SU-DHL-6 (cell line): Measurements from ENCODE around the gene THAP10.

ENCODE experiments used
- H2AFZ ChIP-seq: fragments of 200-600 bp; sonication (generic); 2 replicates; pipeline ENCODE4 v1.6.1; 2014; ENCODE audit warnings: low read depth, mild to moderate bottlenecking, moderate library complexity, mixed read lengths, antibody characterized with exemption, low read length; ENCODE audit not compliant: severe bottlenecking
- H3F3A ChIP-seq: fragments of 200-600 bp; shearing (Covaris generic); 2 replicates; pipeline ENCODE4 v1.6.0; 2016; ENCODE audit warnings: antibody characterized with exemption, mild to moderate bottlenecking; ENCODE audit not compliant: insufficient read depth
- H3K27ac ChIP-seq: fragments of 200-600 bp; sonication (generic); 2 replicates; pipeline ENCODE4 v1.5.1; 2016; ENCODE audit warnings: low read depth, mild to moderate bottlenecking, low read length, moderate library complexity, mixed read lengths
- H3K27me3 ChIP-seq: fragments of 200-600 bp; sonication (generic), shearing (Covaris generic); 2 replicates; pipeline ENCODE4 v1.6.0; 2014; ENCODE audit warnings: mild to moderate bottlenecking, low read length
- H3K36me3 ChIP-seq: fragments of 200-600 bp; sonication (generic); 2 replicates; pipeline ENCODE4 v1.6.1; 2014; ENCODE audit warnings: mild to moderate bottlenecking, low read length, mixed read lengths
- H3K4me2 ChIP-seq: fragments of 300-600, 200-600 bp; shearing (Covaris generic), sonication (generic); 2 replicates; pipeline ENCODE4 v1.6.0; 2014; ENCODE audit warnings: low read length, low read depth, mild to moderate bottlenecking; ENCODE audit not compliant: poor library complexity, severe bottlenecking
- H3K4me3 ChIP-seq: fragments of 200-600 bp; sonication (generic); 2 replicates; pipeline ENCODE4 v1.5.1; 2014; ENCODE audit warnings: antibody characterized with exemption, low read length, mild to moderate bottlenecking, mixed read lengths; ENCODE audit not compliant: insufficient read depth, poor library complexity, severe bottlenecking
- H3K79me2 ChIP-seq: fragments of 200-600 bp; sonication (generic); 2 replicates; pipeline ENCODE4 v1.6.1; 2014; ENCODE audit warnings: mild to moderate bottlenecking, low read length, moderate library complexity; ENCODE audit not compliant: insufficient read depth
- H3K9ac ChIP-seq: fragments of 200-600 bp; sonication (generic); 2 replicates; pipeline ENCODE4 v1.7.0; 2014; ENCODE audit warnings: mild to moderate bottlenecking, low read length
- H3K9me2 ChIP-seq: fragments of 200-600 bp; sonication (generic); replicated peaks from 2 replicates; pipeline ENCODE4 v1.6.1; 2014; ENCODE audit warnings: low read length; ENCODE audit not compliant: insufficient read depth
- H3K9me3 ChIP-seq: fragments of 200-600 bp; sonication (generic); 2 replicates; pipeline ENCODE4 v1.6.1; 2014; ENCODE audit warnings: low read length, mixed read lengths; ENCODE audit not compliant: insufficient read depth
- H4K20me1 ChIP-seq: fragments of 200-600 bp; sonication (generic); 2 replicates; pipeline ENCODE4 v1.6.1; 2014; ENCODE audit warnings: low read depth, mild to moderate bottlenecking, antibody characterized with exemption, low read length, moderate library complexity, mixed read lengths
- EZH2phosphoT487 ChIP-seq: fragments of 200-600 bp; sonication (generic), shearing (Covaris generic); conservative IDR thresholded peaks from 2 replicates; pipeline ENCODE4 v1.6.1; 2018; ENCODE audit warnings: mild to moderate bottlenecking, antibody characterized with exemption, low read length, moderate library complexity, mixed read lengths
- TF ChIP-seq, protein P1 (sequence below): fragments of 200-600 bp; sonication (generic); IDR thresholded peaks from one replicate; pipeline ENCODE4 v1.5.1; 2017; ENCODE audit warnings: antibody characterized with exemption, mild to moderate bottlenecking, low read length, moderate library complexity; ENCODE audit not compliant: insufficient read depth, poor library complexity, severe bottlenecking

Gene THAP10

DNA sequence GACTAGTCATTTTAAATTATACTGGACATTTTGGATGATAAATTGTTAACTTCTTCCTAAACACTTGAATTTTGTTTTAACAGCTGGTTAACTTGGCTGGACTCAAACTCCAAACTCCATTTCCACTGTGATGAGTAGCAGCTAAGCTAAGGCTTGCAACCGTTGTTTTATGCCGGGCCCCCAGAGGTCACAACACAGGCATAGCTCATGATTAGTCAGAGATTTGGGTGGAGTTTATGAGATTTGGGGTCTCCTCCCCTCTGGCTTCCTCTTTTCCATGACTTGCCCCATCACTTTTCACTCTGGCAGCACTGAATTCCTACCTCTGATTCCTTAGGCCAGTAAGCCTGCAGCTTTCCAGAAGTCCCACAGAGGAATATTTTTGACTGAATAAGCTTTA is 12.8 kb downstream of the THAP10 start:
- Histone ChIP-seq H3K9ac (no peak overlapping the region), H3K9me2 (no peaks in the 10 kb centered on the region), H3K9me3 (no peaks in the 10 kb centered on the region), H3K4me2 (no peak overlapping the region), H2AFZ (no peak overlapping the region), H3K27me3 (0 out of 2 replicates have a peak, but pooled peaks cover 2% of the 10 kb centered on the region), H3K4me3 (no peak overlapping the region), H3K79me2 (no peaks in the 10 kb centered on the region), H3K27ac (no peak overlapping the region), H3F3A (no peaks in the 10 kb centered on the region), H4K20me1 (no peaks in the 10 kb centered on the region), H3K36me3 (no peaks in the 10 kb centered on the region)
- TF ChIP-seq, protein P1, sequence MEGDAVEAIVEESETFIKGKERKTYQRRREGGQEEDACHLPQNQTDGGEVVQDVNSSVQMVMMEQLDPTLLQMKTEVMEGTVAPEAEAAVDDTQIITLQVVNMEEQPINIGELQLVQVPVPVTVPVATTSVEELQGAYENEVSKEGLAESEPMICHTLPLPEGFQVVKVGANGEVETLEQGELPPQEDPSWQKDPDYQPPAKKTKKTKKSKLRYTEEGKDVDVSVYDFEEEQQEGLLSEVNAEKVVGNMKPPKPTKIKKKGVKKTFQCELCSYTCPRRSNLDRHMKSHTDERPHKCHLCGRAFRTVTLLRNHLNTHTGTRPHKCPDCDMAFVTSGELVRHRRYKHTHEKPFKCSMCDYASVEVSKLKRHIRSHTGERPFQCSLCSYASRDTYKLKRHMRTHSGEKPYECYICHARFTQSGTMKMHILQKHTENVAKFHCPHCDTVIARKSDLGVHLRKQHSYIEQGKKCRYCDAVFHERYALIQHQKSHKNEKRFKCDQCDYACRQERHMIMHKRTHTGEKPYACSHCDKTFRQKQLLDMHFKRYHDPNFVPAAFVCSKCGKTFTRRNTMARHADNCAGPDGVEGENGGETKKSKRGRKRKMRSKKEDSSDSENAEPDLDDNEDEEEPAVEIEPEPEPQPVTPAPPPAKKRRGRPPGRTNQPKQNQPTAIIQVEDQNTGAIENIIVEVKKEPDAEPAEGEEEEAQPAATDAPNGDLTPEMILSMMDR, result no peak
- no peak for TF ChIP-seq EZH2phosphoT487

- no peaks in the 10 kb centered on the region for H3K9me2 ChIP-seq
- H3K4me3 ChIP-seq, result no peak overlapping the region
- no peak overlapping the region for H2AFZ ChIP-seq
- H3F3A ChIP-seq, result no peaks in the 10 kb centered on the region
- no peaks in the 10 kb centered on the region for H3K79me2 ChIP-seq
- H3K27me3 ChIP-seq, result 0 out of 2 replicates have a peak, but pooled peaks cover 2% of the 10 kb centered on the region
- no peaks in the 10 kb centered on the region for H3K36me3 ChIP-seq
- H3K9me3 ChIP-seq, result no peaks in the 10 kb centered on the region
- no peak overlapping the region for H3K9ac ChIP-seq
- H3K27ac ChIP-seq, result no peak overlapping the region
- H3K4me2 ChIP-seq, result no peak overlapping the region
- no peaks in the 10 kb centered on the region for H4K20me1 ChIP-seq
- TF ChIP-seq, protein P1, result no peak
- TF ChIP-seq EZH2phosphoT487, result no peak
Observed at GRCh38 chr15:70876683-70877082, 15.6 kb downstream of the THAP10 start.

GRCh38 chr15:70876011-70876410 is 16.2 kb downstream of the THAP10 start:
- Histone ChIP-seq H4K20me1 (no peaks in the 10 kb centered on the region), H3K27ac (no peak overlapping the region), H3K36me3 (no peaks in the 10 kb centered on the region), H3K9ac (no peak overlapping the region), H3K4me3 (no peak overlapping the region), H3K27me3 (0 out of 2 replicates have a peak, but pooled peaks cover 2% of the 10 kb centered on the region), H3K4me2 (no peak overlapping the region), H2AFZ (no peak overlapping the region), H3K79me2 (no peaks in the 10 kb centered on the region), H3F3A (no peaks in the 10 kb centered on the region), H3K9me2 (no peaks in the 10 kb centered on the region), H3K9me3 (no peaks in the 10 kb centered on the region)
- TF ChIP-seq, protein P1, result no peak
- TF ChIP-seq EZH2phosphoT487, result no peak
